ENCODE data around the gene PSENEN.
A peak's percentile ranks its signal among the peaks of the same experiment; 100 is the strongest.
"Not testable (repeated sequence)": the region's sequence is repeated elsewhere in the genome, so short reads cannot be mapped to it uniquely, and the experiment has no call there.

PSENEN gene

DNA sequence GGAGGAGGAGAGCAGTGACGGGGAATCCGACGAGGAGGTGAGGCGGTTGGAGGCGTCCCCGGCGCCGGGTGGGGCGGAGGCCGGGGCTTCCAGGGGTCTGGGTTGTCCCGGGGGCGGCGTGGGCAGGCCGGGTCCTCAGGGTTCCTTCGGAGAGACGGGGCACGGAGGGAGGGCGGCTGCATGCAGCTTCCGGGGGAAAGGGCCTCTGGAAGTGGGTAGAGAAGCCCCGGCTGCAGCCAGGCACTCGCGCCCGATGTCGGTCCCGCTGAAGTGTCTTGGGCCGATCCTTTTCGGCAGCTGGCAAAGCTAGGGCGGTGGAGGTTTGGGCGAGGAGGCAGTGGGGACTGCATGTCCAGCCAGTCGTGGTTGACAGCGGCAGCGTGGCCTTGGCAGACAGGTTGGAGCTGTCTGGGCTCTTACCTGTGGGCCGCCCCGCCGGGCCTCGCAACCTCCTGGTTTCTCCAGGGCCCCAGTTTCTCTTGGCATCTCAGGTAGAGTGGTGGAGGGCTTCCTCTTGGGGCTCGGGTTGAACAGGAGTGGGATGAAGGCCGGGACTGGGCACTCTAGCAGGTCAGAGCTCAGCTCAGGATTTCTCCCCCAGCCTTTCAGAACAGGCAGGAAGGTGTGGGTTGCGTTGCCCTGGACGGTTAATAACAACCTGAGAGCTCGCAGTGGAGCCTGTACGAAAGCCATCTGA lies 27.0 kb upstream of the PSENEN start:
- H3K27ac ChIP-seq (ENCODE audit: low read depth in 2 of 2, low read length in 2 of 2): peak overlapping the region; percentile 43 to 56
- H3K27me3 ChIP-seq (ENCODE audit: control insufficient read depth in 2 of 2, insufficient read depth in 2 of 2, low read length in 2 of 2): no peaks in the 10 kb centered on the region
- H3K9ac ChIP-seq (ENCODE audit: low read depth in 1 of 2, low read length in 2 of 2): peak overlapping the region; percentile 71 to 77
- H3K4me3 ChIP-seq (ENCODE audit: low read length in 2 of 2): peak overlapping the region; percentile 78 to 80
- peaks cover 19 to 22% of the 10 kb centered on the region in 2 donors for H3K36me3 ChIP-seq (ENCODE audit: control insufficient read depth in 2 of 2, insufficient read depth in 2 of 2, low read length in 2 of 2)
- H3K9me3 ChIP-seq (ENCODE audit: control insufficient read depth in 2 of 2, low read length in 2 of 2): no peaks in the 10 kb centered on the region
- peaks cover 21 to 30% of the 10 kb centered on the region in 2 donors for H3K4me1 ChIP-seq (ENCODE audit: control insufficient read depth in 2 of 2, insufficient read depth in 2 of 2, low read length in 2 of 2)

DNA sequence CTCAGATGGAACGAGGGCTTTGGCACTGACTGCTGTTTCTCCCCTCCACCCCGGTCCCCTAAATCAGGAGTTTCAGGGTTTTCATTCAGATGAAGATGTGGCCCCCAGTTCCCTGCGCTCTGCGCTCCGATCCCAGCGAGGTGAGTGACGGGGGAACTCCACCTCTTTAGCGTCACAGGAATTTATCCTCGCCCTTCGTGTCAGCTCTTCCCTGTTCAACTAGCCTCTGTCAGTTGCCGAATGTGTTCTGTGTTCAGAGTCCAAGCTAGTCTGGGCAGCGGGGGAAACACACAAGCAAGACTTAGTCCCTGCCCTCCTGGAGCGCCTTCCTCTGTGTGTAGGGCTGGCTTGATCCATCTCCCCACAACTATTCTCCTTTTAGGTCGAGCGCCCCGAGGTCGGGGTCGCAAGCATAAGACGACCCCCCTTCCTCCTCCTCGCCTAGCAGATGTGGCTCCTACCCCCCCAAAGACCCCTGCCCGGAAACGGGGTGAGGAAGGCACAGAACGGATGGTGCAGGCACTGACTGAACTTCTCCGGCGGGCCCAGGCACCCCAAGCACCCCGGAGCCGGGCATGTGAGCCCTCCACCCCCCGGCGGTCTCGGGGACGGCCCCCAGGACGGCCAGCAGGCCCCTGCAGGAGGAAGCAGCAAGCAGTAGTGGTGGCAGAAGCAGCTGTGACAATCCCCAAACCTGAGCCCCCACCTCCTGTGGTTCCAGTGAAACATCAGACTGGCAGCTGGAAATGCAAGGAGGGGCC lies 25.9 kb upstream of the PSENEN start:
- Histone ChIP-seq H3K4me3 (ENCODE audit: low read length in 2 of 2) (peak overlapping the region in 1 of 2 donors; percentile 80), H3K27me3 (ENCODE audit: control insufficient read depth in 2 of 2, insufficient read depth in 2 of 2, low read length in 2 of 2) (no peaks in the 10 kb centered on the region), H3K27ac (ENCODE audit: low read depth in 2 of 2, low read length in 2 of 2) (no peak overlapping the region), H3K4me1 (ENCODE audit: control insufficient read depth in 2 of 2, insufficient read depth in 2 of 2, low read length in 2 of 2) (peaks cover 21 to 30% of the 10 kb centered on the region in 2 donors), H3K9me3 (ENCODE audit: control insufficient read depth in 2 of 2, low read length in 2 of 2) (no peaks in the 10 kb centered on the region), H3K9ac (ENCODE audit: low read depth in 1 of 2, low read length in 2 of 2) (peak overlapping the region in 1 of 2 donors; percentile 26), H3K36me3 (ENCODE audit: control insufficient read depth in 2 of 2, insufficient read depth in 2 of 2, low read length in 2 of 2) (peaks cover 29 to 33% of the 10 kb centered on the region in 2 donors)

- peaks cover 35 to 38% of the 10 kb centered on the region in 2 donors for H3K36me3 ChIP-seq (ENCODE audit: control insufficient read depth in 2 of 2, insufficient read depth in 2 of 2, low read length in 2 of 2)
- H3K4me1 ChIP-seq (ENCODE audit: control insufficient read depth in 2 of 2, insufficient read depth in 2 of 2, low read length in 2 of 2): peaks cover 21 to 28% of the 10 kb centered on the region in 2 donors
- no peak overlapping the region for H3K27ac ChIP-seq (ENCODE audit: low read depth in 2 of 2, low read length in 2 of 2)
- no peaks in the 10 kb centered on the region for H3K9me3 ChIP-seq (ENCODE audit: control insufficient read depth in 2 of 2, low read length in 2 of 2)
- H3K9ac ChIP-seq (ENCODE audit: low read depth in 1 of 2, low read length in 2 of 2): no peak overlapping the region
- no peak overlapping the region for H3K4me3 ChIP-seq (ENCODE audit: low read length in 2 of 2)
- no peaks in the 10 kb centered on the region for H3K27me3 ChIP-seq (ENCODE audit: control insufficient read depth in 2 of 2, insufficient read depth in 2 of 2, low read length in 2 of 2)
Measured at GRCh38 chr19:35720163-35720524, 25.3 kb upstream of the PSENEN start.

DNA sequence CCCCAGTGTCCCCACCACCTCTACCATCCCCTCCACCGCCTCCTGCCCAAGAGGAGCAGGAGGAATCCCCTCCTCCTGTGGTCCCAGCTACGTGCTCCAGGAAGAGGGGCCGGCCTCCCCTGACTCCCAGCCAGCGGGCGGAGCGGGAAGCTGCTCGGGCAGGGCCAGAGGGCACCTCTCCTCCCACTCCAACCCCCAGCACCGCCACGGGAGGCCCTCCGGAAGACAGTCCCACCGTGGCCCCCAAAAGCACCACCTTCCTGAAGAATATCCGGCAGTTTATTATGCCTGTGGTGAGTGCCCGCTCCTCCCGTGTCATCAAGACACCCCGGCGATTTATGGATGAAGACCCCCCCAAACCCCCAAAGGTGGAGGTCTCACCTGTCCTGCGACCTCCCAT lies 24.8 kb upstream of the PSENEN start:
- Histone ChIP-seq H3K4me3 (ENCODE audit: low read length in 2 of 2) (no peak overlapping the region), H3K9me3 (ENCODE audit: control insufficient read depth in 2 of 2, low read length in 2 of 2) (no peaks in the 10 kb centered on the region), H3K27ac (ENCODE audit: low read depth in 2 of 2, low read length in 2 of 2) (no peak overlapping the region), H3K36me3 (ENCODE audit: control insufficient read depth in 2 of 2, insufficient read depth in 2 of 2, low read length in 2 of 2) (peaks cover 40 to 43% of the 10 kb centered on the region in 2 donors), H3K4me1 (ENCODE audit: control insufficient read depth in 2 of 2, insufficient read depth in 2 of 2, low read length in 2 of 2) (peaks cover 16 to 23% of the 10 kb centered on the region in 2 donors), H3K27me3 (ENCODE audit: control insufficient read depth in 2 of 2, insufficient read depth in 2 of 2, low read length in 2 of 2) (no peaks in the 10 kb centered on the region), H3K9ac (ENCODE audit: low read depth in 1 of 2, low read length in 2 of 2) (no peak overlapping the region)

DNA sequence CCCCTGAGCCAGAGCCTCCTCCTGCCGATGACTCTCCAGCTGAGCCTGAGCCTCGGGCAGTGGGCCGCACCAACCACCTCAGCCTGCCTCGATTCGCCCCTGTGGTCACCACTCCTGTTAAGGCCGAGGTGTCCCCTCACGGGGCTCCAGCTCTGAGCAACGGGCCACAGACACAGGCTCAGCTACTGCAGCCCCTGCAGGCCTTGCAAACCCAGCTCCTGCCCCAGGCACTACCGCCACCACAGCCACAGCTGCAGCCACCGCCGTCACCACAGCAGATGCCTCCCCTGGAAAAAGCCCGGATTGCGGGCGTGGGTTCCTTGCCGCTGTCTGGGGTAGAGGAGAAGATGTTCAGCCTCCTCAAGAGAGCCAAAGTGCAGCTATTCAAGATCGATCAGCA lies 24.1 kb upstream of the PSENEN start:
- peaks cover 47 to 49% of the 10 kb centered on the region in 2 donors for H3K36me3 ChIP-seq (ENCODE audit: control insufficient read depth in 2 of 2, insufficient read depth in 2 of 2, low read length in 2 of 2)
- H3K4me3 ChIP-seq (ENCODE audit: low read length in 2 of 2): no peak overlapping the region

GRCh38 chr19:35722461-35722860 lies 23.0 kb upstream of the PSENEN start:
- no peak overlapping the region for H3K4me3 ChIP-seq (ENCODE audit: low read length in 2 of 2)
- H3K4me1 ChIP-seq (ENCODE audit: control insufficient read depth in 2 of 2, insufficient read depth in 2 of 2, low read length in 2 of 2): peaks cover 9 to 10% of the 10 kb centered on the region in 2 donors
- H3K36me3 ChIP-seq (ENCODE audit: control insufficient read depth in 2 of 2, insufficient read depth in 2 of 2, low read length in 2 of 2): peaks cover 56 to 58% of the 10 kb centered on the region in 2 donors
- H3K27me3 ChIP-seq (ENCODE audit: control insufficient read depth in 2 of 2, insufficient read depth in 2 of 2, low read length in 2 of 2): no peaks in the 10 kb centered on the region
- no peaks in the 10 kb centered on the region for H3K9me3 ChIP-seq (ENCODE audit: control insufficient read depth in 2 of 2, low read length in 2 of 2)
- H3K9ac ChIP-seq (ENCODE audit: low read depth in 1 of 2, low read length in 2 of 2): no peak overlapping the region
- H3K27ac ChIP-seq (ENCODE audit: low read depth in 2 of 2, low read length in 2 of 2): no peak overlapping the region

More for the DNA sequence above, 24.1 kb upstream of the PSENEN start:
- Histone ChIP-seq H3K4me1 (ENCODE audit: control insufficient read depth in 2 of 2, insufficient read depth in 2 of 2, low read length in 2 of 2) (peaks cover 9 to 16% of the 10 kb centered on the region in 2 donors), H3K27me3 (ENCODE audit: control insufficient read depth in 2 of 2, insufficient read depth in 2 of 2, low read length in 2 of 2) (no peaks in the 10 kb centered on the region), H3K9ac (ENCODE audit: low read depth in 1 of 2, low read length in 2 of 2) (no peak overlapping the region), H3K27ac (ENCODE audit: low read depth in 2 of 2, low read length in 2 of 2) (no peak overlapping the region), H3K9me3 (ENCODE audit: control insufficient read depth in 2 of 2, low read length in 2 of 2) (no peaks in the 10 kb centered on the region)

GRCh38 chr19:35722897-35723296 lies 22.6 kb upstream of the PSENEN start:
- H3K9ac ChIP-seq (ENCODE audit: low read depth in 1 of 2, low read length in 2 of 2): no peak overlapping the region
- H3K9me3 ChIP-seq (ENCODE audit: control insufficient read depth in 2 of 2, low read length in 2 of 2): no peaks in the 10 kb centered on the region
- H3K4me1 ChIP-seq (ENCODE audit: control insufficient read depth in 2 of 2, insufficient read depth in 2 of 2, low read length in 2 of 2): peaks cover 9 to 10% of the 10 kb centered on the region in 2 donors
- H3K4me3 ChIP-seq (ENCODE audit: low read length in 2 of 2): no peak overlapping the region
- H3K27me3 ChIP-seq (ENCODE audit: control insufficient read depth in 2 of 2, insufficient read depth in 2 of 2, low read length in 2 of 2): no peaks in the 10 kb centered on the region
- peaks cover 60 to 62% of the 10 kb centered on the region in 2 donors for H3K36me3 ChIP-seq (ENCODE audit: control insufficient read depth in 2 of 2, insufficient read depth in 2 of 2, low read length in 2 of 2)
- no peak overlapping the region for H3K27ac ChIP-seq (ENCODE audit: low read depth in 2 of 2, low read length in 2 of 2)

DNA sequence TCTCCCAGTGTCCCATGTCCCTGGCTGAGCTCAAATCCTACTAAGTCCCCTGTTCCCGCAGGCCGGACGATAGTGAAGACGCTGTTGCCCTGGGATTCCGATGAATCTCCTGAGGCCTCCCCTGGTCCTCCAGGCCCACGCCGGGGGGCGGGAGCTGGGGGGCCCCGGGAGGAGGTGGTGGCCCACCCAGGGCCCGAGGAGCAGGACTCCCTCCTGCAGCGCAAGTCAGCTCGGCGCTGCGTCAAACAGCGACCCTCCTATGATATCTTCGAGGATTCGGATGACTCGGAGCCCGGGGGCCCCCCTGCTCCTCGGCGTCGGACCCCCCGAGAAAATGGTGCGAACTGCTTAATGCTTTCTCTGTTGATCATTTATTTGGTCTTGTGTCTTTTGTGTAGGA lies 21.8 kb upstream of the PSENEN start:
- no peak overlapping the region for H3K27ac ChIP-seq (ENCODE audit: low read depth in 2 of 2, low read length in 2 of 2)
- H3K9ac ChIP-seq (ENCODE audit: low read depth in 1 of 2, low read length in 2 of 2): no peak overlapping the region
- H3K36me3 ChIP-seq (ENCODE audit: control insufficient read depth in 2 of 2, insufficient read depth in 2 of 2, low read length in 2 of 2): peaks cover 67 to 70% of the 10 kb centered on the region in 2 donors
- no peaks in the 10 kb centered on the region for H3K27me3 ChIP-seq (ENCODE audit: control insufficient read depth in 2 of 2, insufficient read depth in 2 of 2, low read length in 2 of 2)
- H3K4me3 ChIP-seq (ENCODE audit: low read length in 2 of 2): no peak overlapping the region
- no peaks in the 10 kb centered on the region for H3K9me3 ChIP-seq (ENCODE audit: control insufficient read depth in 2 of 2, low read length in 2 of 2)
- peaks cover 8 to 9% of the 10 kb centered on the region in 2 donors for H3K4me1 ChIP-seq (ENCODE audit: control insufficient read depth in 2 of 2, insufficient read depth in 2 of 2, low read length in 2 of 2)

DNA sequence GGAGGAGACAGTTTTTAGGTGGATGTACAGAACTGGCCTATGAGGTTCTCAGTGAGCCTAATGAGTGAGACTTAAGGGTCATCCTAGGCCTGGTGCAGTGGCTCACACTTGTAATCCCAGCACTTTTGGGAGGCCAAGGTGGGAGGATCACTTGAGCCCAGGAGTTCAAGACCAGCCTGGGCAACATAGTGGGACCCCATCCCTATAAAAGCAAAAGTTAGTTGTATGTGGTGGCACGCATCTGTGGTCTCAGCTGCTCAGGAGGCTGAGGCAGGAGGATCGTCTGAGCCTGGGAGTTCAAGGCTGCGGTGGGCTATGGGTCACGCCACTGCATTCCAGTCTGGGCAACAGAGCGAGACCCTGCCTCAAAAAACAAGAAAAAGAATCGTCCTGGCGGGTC lies 21.3 kb upstream of the PSENEN start:
- not testable (repeated sequence) for H3K27ac ChIP-seq (ENCODE audit: low read depth in 2 of 2, low read length in 2 of 2); H3K4me3 ChIP-seq (ENCODE audit: low read length in 2 of 2); H3K9me3 ChIP-seq (ENCODE audit: control insufficient read depth in 2 of 2, low read length in 2 of 2); H3K27me3 ChIP-seq (ENCODE audit: control insufficient read depth in 2 of 2, insufficient read depth in 2 of 2, low read length in 2 of 2); H3K4me1 ChIP-seq (ENCODE audit: control insufficient read depth in 2 of 2, insufficient read depth in 2 of 2, low read length in 2 of 2); H3K9ac ChIP-seq (ENCODE audit: low read depth in 1 of 2, low read length in 2 of 2)
- H3K36me3 ChIP-seq (ENCODE audit: control insufficient read depth in 2 of 2, insufficient read depth in 2 of 2, low read length in 2 of 2): peaks cover 71 to 74% of the 10 kb centered on the region in 2 donors

DNA sequence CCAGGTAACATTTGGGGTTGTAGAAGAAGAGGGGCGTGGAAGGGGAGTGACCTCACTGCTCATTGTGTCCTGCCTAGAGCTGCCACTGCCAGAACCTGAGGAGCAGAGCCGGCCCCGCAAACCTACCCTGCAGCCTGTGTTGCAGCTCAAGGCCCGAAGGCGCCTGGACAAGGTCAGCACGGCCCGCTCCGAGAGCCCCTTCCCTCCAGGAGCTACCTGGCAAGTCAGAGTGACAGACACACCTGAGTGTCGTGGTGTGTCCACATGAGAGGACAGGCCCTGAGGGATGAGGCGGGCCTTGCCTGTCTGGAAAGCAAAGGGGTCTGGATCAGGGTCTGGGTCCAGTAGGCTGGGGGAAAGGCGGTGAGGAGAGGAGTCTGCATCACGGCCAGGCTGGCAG lies 20.9 kb upstream of the PSENEN start:
- no peak overlapping the region for H3K9ac ChIP-seq (ENCODE audit: low read depth in 1 of 2, low read length in 2 of 2)
- no peaks in the 10 kb centered on the region for H3K4me1 ChIP-seq (ENCODE audit: control insufficient read depth in 2 of 2, insufficient read depth in 2 of 2, low read length in 2 of 2)
- H3K27me3 ChIP-seq (ENCODE audit: control insufficient read depth in 2 of 2, insufficient read depth in 2 of 2, low read length in 2 of 2): no peaks in the 10 kb centered on the region
- no peaks in the 10 kb centered on the region for H3K9me3 ChIP-seq (ENCODE audit: control insufficient read depth in 2 of 2, low read length in 2 of 2)
- H3K4me3 ChIP-seq (ENCODE audit: low read length in 2 of 2): no peak overlapping the region
- H3K27ac ChIP-seq (ENCODE audit: low read depth in 2 of 2, low read length in 2 of 2): no peak overlapping the region
- H3K36me3 ChIP-seq (ENCODE audit: control insufficient read depth in 2 of 2, insufficient read depth in 2 of 2, low read length in 2 of 2): peaks cover 76 to 78% of the 10 kb centered on the region in 2 donors

All from mucosa of rectum (tissue), 2 donors.